ENCODE results near the gene RAPGEF6.

RAPGEF6 gene

DNA sequence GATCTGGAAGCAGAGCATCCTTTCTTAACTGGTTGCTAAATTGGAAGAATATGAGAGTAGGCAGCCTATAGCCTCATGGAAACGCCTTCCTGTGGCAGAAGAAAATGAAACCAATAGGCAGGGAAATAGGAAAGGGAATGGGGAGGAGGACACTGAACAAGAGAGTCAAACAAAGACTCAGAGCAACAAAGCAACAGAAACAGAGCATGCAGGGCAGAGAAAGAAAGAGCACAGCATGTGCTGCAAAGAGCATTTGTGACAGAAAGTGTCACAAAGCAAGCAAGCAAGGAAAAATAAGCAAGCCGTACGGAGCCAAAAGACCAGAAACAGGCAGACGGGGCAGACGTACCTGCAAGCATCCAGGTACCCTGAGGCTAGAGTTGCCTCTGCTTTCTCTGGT lies 123.1 kb downstream of the RAPGEF6 start:
- ChIA-PET POLR2A (ENCODE audit: low non-redundant PET) (no interaction called here), CTCF (interaction anchor here (0.6 to 1.0 kb wide), 4 partner anchors 9 to 683 kb away, joined by 3 read pairs; no protein-coding TSS in a partner anchor)
- no peak for DNase-seq (ENCODE audit: low spot score)

DNA sequence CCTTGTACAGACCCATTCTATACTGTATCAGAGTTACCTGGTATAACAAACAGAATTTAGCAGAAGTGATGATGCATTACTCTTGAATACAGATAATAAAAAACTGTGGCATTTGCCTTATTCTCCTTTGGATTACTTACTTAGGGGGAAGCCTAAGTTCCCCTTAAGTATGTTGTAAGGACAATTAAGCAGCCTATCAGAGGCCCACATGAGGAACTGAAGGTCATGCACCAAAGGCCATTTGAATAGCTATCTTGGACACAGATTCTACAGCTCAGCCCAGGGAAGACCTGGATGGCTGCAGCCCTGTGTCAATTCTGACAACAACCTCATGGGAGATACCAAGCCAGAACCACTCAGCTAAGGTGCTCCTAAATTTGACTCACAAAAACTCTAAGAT lies 125.2 kb downstream of the RAPGEF6 start:
- CTCF ChIA-PET: no interaction called here
- TF ChIP-seq, protein P1, sequence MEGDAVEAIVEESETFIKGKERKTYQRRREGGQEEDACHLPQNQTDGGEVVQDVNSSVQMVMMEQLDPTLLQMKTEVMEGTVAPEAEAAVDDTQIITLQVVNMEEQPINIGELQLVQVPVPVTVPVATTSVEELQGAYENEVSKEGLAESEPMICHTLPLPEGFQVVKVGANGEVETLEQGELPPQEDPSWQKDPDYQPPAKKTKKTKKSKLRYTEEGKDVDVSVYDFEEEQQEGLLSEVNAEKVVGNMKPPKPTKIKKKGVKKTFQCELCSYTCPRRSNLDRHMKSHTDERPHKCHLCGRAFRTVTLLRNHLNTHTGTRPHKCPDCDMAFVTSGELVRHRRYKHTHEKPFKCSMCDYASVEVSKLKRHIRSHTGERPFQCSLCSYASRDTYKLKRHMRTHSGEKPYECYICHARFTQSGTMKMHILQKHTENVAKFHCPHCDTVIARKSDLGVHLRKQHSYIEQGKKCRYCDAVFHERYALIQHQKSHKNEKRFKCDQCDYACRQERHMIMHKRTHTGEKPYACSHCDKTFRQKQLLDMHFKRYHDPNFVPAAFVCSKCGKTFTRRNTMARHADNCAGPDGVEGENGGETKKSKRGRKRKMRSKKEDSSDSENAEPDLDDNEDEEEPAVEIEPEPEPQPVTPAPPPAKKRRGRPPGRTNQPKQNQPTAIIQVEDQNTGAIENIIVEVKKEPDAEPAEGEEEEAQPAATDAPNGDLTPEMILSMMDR (conservative IDR thresholded peaks at IDR 0.05; ENCODE audit: low read depth): no peak
- no peak for DNase-seq (ENCODE audit: low spot score)
- POLR2A ChIA-PET (ENCODE audit: low non-redundant PET): no interaction called here
- no peak overlapping the region for H3K27ac ChIP-seq

More for the DNA sequence above, 123.1 kb downstream of the RAPGEF6 start:
- no peak overlapping the region for H3K27ac ChIP-seq
- TF ChIP-seq, protein P1 (conservative IDR thresholded peaks at IDR 0.05; ENCODE audit: low read depth): no peak

DNA sequence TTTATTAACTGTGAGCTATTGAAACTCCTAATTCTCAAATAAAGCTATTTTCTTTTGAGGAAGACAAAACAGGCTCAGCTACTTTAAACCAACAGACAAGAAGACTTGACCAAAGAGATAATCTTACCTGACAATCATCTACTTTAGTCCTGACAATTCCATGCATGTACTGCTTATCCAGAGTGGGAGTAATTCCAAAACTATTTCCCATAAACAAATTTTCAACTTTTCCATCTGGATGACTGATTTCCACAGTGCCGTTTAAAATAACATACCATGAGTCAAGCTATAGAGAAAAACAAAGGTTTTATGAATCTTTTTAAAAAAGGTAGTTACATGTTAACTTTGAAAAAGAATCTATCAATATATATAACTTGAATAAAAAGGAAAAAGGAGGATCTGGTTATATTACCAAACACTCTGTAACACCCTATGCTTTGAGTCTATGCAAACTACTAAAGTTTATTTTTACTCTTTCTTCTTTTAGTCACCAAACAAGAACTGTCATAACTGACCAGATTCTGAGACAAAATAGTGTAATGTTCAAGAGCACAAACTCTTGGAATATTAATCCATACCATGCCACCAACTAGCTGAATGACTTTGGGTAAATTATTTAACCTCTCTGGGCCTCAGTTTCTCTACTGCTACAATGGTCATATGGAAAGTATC lies 129.7 kb downstream of the RAPGEF6 start:
- TF ChIP-seq, protein P1 (conservative IDR thresholded peaks at IDR 0.05; ENCODE audit: low read depth): no peak
- no peak overlapping the region for H3K27ac ChIP-seq
- ChIA-PET POLR2A (ENCODE audit: low non-redundant PET) (no interaction called here), CTCF (interaction anchor here (0.5 to 0.9 kb wide), 5 partner anchors 12 to 115 kb away, joined by 3 to 6 read pairs (median 3); no protein-coding TSS in a partner anchor)
- DNase-seq (ENCODE audit: low spot score): no peak

DNA sequence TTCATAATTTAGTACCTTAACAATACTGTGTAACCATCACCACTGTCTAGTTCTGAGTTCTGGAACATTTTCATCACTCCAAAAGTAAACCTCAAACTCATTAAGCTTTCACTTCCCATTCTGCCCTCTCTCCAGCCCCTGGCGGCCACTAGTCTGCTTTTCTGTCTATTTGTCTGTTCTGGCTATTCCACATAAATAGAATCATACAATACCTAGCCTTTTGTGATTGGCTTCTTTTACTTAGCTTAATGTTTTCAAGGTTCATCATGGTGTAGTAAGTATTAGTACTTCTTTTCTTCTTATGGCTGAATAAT lies 138.7 kb downstream of the RAPGEF6 start:
- CTCF ChIA-PET: no interaction called here
- TF ChIP-seq, protein P1 (conservative IDR thresholded peaks at IDR 0.05; ENCODE audit: low read depth): no peak
- no peak for DNase-seq (ENCODE audit: low spot score)
- POLR2A ChIA-PET (ENCODE audit: low non-redundant PET): no interaction called here
- no peak overlapping the region for H3K27ac ChIP-seq

DNA sequence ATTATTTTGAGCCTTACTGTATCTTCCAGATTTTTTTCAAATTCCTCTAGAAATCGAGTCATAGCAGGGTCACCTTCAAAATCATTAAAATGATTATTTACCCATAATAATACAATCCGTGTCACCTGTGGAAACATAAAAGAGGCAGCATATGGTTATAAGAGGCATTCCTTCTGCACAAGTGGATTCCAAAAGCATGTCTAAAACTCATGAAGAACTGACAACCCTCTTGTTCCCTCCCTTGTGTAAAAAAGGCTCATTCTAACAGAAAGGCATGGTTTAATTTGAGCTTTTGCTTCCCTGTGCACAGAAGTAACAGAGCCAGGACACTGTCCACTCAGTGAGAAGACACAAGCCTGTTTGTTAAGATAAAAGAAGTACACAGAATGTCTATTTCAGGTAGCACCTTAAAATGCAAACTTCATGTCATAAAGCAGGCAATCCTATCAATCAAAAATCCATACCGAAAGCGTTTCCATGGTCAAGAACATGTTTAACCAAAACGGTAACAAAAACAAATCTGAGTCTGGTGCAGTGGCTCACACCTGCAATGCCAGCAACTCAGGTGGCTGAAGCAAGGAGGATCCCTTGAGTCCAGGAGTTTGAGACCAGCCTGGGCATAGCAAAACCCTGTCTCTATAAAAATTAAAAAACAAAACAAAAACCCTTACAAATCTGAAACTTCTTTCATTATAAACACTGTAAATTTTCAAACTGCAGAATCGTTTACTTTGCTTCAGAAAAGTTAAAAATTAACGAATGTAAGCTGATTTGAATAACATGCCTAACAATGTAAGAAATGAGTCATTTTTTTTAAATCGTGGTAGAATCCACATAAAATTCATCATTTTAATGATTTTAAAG lies 139.3 kb downstream of the RAPGEF6 start:
- no peak for DNase-seq (ENCODE audit: low spot score)
- H3K27ac ChIP-seq: no peak overlapping the region
- POLR2A ChIA-PET (ENCODE audit: low non-redundant PET): no interaction called here
- TF ChIP-seq, protein P1 (conservative IDR thresholded peaks at IDR 0.05; ENCODE audit: low read depth): no peak
- CTCF ChIA-PET: no interaction called here

DNA sequence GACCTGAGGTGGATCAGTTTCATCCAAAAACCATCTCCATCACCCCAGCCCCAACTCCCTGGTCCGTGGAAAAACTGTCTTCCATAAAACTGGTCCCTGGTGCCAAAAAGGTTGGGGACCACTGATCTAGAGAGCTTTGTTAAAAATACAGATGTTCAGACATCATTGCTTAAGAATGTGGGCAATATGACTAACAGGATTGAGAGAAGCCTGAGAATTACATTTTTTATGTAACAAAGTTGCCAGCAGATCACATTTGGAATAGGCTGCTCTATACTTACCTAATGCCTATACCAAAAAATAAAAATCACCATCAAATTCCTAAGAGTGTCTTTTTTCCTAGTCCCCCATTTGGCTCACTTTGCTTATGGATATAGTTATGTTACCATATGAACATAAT lies 143.3 kb downstream of the RAPGEF6 start:
- ChIA-PET CTCF (interaction anchor here (0.7 kb wide), 1 partner anchor 13 kb away, joined by 6 read pairs; no protein-coding TSS in a partner anchor), POLR2A (ENCODE audit: low non-redundant PET) (no interaction called here)
- TF ChIP-seq, protein P1 (conservative IDR thresholded peaks at IDR 0.05; ENCODE audit: low read depth): no peak

More for the DNA sequence above, 143.3 kb downstream of the RAPGEF6 start:
- H3K27ac ChIP-seq: no peak overlapping the region
- no peak for DNase-seq (ENCODE audit: low spot score)

Data from RWPE1 (cell line).